Measurements from ENCODE around the gene TCF12.
"Not testable (repeated sequence)": the region's sequence is repeated elsewhere in the genome, so short reads cannot be mapped to it uniquely, and the experiment has no call there.

TCF12 gene

DNA sequence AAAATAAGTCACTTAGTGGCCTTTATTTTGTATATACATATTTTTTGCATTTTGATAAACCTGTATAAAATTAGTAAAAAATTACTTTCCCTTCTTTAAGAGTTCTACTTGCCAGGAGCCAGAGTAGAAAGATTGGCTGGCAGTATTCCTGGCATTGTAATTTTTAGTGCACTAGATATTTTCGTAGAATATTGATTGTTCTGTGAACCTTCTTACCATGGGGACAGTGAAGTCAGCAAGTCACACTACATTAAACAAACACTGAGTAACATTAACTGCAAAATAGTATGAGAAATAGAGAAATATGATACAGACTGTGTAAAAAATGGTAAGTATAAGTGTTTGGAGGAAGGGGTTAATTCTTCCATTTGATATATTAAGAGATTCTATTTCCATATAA, 26.0 kb downstream of the TCF12 start:
- no peak for DNase-seq (ENCODE audit: extremely low read depth, low read depth)
- TF ChIP-seq, protein P1, sequence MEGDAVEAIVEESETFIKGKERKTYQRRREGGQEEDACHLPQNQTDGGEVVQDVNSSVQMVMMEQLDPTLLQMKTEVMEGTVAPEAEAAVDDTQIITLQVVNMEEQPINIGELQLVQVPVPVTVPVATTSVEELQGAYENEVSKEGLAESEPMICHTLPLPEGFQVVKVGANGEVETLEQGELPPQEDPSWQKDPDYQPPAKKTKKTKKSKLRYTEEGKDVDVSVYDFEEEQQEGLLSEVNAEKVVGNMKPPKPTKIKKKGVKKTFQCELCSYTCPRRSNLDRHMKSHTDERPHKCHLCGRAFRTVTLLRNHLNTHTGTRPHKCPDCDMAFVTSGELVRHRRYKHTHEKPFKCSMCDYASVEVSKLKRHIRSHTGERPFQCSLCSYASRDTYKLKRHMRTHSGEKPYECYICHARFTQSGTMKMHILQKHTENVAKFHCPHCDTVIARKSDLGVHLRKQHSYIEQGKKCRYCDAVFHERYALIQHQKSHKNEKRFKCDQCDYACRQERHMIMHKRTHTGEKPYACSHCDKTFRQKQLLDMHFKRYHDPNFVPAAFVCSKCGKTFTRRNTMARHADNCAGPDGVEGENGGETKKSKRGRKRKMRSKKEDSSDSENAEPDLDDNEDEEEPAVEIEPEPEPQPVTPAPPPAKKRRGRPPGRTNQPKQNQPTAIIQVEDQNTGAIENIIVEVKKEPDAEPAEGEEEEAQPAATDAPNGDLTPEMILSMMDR (IDR thresholded peaks at IDR 0.05; ENCODE audit: low read depth, low read length): no peak

DNA sequence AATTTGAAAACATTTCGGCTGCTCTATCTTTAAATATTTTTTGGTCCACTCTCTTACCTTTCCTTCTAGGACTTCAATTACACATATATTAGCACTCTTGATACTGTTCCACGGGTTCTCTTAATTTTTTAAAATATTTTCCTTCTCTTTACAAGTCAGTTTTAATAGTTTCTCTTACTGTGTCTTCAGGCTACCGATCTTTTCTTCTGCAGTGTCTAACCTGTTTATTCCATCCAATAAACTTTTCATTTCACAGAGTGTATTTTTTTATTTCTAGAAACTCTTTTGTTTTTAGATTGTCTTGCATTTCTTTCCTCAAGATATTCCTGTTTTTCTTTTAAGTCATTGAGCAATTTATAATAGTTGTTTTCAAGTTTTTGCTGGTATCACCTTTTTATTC, 27.7 kb downstream of the TCF12 start:
- no peak for DNase-seq (ENCODE audit: extremely low read depth, low read depth)
- TF ChIP-seq, protein P1 (IDR thresholded peaks at IDR 0.05; ENCODE audit: low read depth, low read length): no peak

DNA sequence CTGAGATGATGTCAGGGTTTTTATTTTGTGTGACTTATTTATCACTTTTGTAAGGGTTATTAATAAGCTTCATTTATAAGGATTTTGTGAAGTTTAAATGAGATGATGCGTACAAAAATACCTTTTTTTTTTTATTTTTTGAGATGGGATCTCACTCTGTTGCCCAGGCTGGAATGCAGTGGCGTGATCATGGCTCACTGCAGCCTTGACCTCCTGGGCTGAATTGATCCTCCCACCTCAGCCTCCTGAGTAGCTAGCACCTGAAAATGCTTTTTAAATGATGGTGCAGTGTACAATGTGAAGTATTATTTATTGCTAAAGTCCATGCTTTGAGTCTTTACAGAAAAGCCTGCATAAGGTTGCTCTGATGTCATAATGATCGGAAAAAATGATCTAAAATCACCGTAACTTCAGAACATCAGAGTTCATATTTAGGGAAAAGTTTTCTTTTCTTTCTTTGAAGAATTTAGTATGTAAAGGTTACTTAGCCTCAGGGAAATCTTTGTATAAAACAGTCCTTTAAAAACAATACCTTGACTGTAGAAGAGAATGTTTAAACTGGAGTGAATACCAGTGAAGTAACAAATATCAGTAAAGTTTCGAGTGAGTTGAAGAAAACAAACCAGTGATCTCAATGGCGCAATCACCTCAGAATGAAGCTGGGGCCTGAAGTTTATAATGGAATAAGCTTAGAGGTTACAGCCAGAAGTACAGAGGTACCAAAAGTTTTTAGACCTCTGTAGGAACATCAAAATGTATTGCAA, 29.7 kb downstream of the TCF12 start:
- no peak for DNase-seq (ENCODE audit: extremely low read depth, low read depth)
- TF ChIP-seq, protein P1 (IDR thresholded peaks at IDR 0.05; ENCODE audit: low read depth, low read length): no peak

DNA sequence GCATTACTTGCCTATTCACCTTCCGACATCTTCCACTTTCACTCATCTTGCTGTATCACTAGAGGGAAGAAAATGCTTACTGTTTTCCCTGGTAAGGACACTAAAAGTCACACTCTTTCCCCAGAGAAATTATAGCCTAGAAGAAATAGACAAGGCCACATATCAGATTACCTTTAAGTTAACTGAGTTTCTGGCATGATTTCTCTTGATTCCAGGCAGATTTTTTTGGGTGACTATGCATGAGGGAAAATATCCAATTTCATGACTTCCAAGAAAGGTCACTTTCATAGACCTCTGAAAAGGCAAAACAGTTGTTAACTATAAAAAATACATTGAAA, 30.3 kb downstream of the TCF12 start:
- TF ChIP-seq, protein P1 (IDR thresholded peaks at IDR 0.05; ENCODE audit: low read depth, low read length): no peak
- DNase-seq (ENCODE audit: extremely low read depth, low read depth): no peak

DNA sequence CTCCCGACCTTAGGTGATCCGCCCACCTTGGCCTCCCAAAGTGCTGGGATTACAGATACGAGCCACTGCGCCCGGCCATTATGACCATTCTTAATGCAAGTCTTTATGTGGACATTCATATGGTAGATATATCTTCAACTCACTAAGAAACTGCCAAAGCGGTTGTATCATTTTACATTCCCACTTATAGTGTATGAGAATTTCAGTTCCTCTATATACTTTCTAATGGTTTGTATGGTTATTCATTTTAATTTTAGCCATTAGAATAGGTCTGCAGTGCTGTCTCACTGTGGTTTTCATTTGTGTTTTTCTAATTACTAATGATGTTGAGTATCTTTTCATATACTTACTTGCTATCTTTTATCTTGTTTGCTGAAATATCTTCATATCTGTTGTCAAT, 32.5 kb downstream of the TCF12 start:
- TF ChIP-seq, protein P1 (IDR thresholded peaks at IDR 0.05; ENCODE audit: low read depth, low read length): no peak
- DNase-seq (ENCODE audit: extremely low read depth, low read depth): no peak

DNA sequence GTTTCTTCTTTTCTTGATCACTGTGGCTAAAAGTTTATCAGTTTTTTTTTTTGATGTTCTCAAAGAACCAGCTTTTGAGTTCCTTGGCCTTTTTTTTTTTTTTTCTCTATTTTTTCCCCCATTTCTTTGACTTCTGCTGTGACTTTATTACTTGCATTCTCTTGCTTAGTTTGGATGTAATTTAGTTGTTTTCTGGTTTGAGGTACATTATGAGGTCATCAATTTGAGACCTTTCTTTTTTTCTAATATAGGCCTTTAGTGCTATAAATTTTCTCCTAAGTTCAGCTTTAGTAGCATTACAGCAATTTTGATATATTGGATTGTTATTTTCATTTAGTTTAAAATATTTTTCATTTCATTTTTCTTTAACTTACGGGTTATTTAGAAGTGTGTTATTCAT, 35.3 kb downstream of the TCF12 start:
- TF ChIP-seq, protein P1 (IDR thresholded peaks at IDR 0.05; ENCODE audit: low read depth, low read length): no peak
- DNase-seq (ENCODE audit: extremely low read depth, low read depth): no peak

DNA sequence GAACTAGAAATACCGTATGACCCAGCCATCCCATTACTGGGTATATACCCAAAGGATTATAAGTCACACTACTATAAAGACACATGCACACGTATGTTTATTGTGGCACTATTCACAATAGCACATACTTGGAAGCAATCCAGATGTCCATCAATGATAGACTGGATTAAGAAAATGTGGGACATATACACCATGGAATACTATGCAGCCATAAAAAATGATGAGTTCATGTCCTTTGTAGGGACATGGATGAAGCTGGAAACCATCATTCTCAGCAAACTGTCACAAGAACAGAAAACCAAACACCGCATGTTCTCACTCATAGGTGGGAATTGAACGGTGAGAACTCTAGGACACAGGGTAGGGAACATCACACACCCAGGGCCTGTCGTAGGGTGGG, 36.6 kb downstream of the TCF12 start:
- DNase-seq (ENCODE audit: extremely low read depth, low read depth): not testable (repeated sequence)

DNA sequence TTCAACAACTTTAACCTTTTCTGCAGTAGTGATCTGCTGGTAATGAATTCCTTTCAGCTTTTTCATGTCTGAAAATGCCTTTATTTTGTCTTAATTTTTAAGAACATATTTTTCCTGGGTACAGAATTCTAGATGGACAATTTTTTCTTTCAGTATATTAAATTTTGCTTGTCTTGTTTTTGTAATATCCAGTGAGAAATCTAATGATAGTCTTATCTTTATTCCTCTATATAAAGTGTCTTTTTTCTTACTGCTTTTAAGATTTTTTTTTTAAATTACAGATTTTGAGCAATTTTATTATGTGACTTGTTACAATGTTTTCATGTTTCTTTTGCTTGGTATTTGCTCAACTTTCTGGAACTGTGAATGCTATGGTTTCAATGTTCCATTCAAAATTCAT, 38.1 kb downstream of the TCF12 start:
- TF ChIP-seq, protein P1 (IDR thresholded peaks at IDR 0.05; ENCODE audit: low read depth, low read length): no peak
- no peak for DNase-seq (ENCODE audit: extremely low read depth, low read depth)

Measured in AG09319 (cell line).